Measurements from ENCODE around the gene POLR2J.
"Not testable (repeated sequence)": the region's sequence is repeated elsewhere in the genome, so short reads cannot be mapped to it uniquely, and the experiment has no call there.

Gene POLR2J

GRCh38 chr7:102496861-102497260 lies 18.1 kb upstream of the POLR2J start:
- DNase-seq (ENCODE audit: extremely low read depth in 1 of 2, low read depth in 1 of 2): not testable (repeated sequence)

GRCh38 chr7:102494473-102495149 lies 15.9 kb upstream of the POLR2J start:
- not testable (repeated sequence) for DNase-seq (ENCODE audit: extremely low read depth in 1 of 2, low read depth in 1 of 2)

- not testable (repeated sequence) for DNase-seq (ENCODE audit: extremely low read depth in 1 of 2, low read depth in 1 of 2)
Measured at GRCh38 chr7:102494026-102494425, 15.3 kb upstream of the POLR2J start.

GRCh38 chr7:102493220-102493935 lies 14.7 kb upstream of the POLR2J start:
- not testable (repeated sequence) for DNase-seq (ENCODE audit: extremely low read depth in 1 of 2, low read depth in 1 of 2)

GRCh38 chr7:102490529-102491075 lies 11.9 kb upstream of the POLR2J start:
- not testable (repeated sequence) for DNase-seq (ENCODE audit: extremely low read depth in 1 of 2, low read depth in 1 of 2)

- not testable (repeated sequence) for DNase-seq (ENCODE audit: extremely low read depth in 1 of 2, low read depth in 1 of 2)
Measured at GRCh38 chr7:102484317-102484716, 5.6 kb upstream of the POLR2J start.

- DNase-seq (ENCODE audit: extremely low read depth in 1 of 2, low read depth in 1 of 2): not testable (repeated sequence)
Measured at GRCh38 chr7:102481962-102482361, 3.2 kb upstream of the POLR2J start.

GRCh38 chr7:102479982-102480637 lies 1.4 kb upstream of the POLR2J start:
- not testable (repeated sequence) for DNase-seq (ENCODE audit: extremely low read depth in 1 of 2, low read depth in 1 of 2)

GRCh38 chr7:102479209-102479584 lies 475 bp upstream of the POLR2J start:
- not testable (repeated sequence) for DNase-seq (ENCODE audit: extremely low read depth in 1 of 2, low read depth in 1 of 2)

GRCh38 chr7:102474736-102475435 lies 3.8 kb downstream of the POLR2J start:
- not testable (repeated sequence) for DNase-seq (ENCODE audit: extremely low read depth in 1 of 2, low read depth in 1 of 2)

- not testable (repeated sequence) for DNase-seq (ENCODE audit: extremely low read depth in 1 of 2, low read depth in 1 of 2)
Measured at GRCh38 chr7:102474116-102474515, 4.6 kb downstream of the POLR2J start.

- no peak for DNase-seq (ENCODE audit: extremely low read depth in 1 of 2, low read depth in 1 of 2)
Measured at GRCh38 chr7:102473271-102473991, 5.3 kb downstream of the POLR2J start.

GRCh38 chr7:102472126-102473041 lies 6.3 kb downstream of the POLR2J start:
- DNase-seq (ENCODE audit: extremely low read depth in 1 of 2, low read depth in 1 of 2): no peak

GRCh38 chr7:102471791-102472125 lies 7.0 kb downstream of the POLR2J start:
- no peak for DNase-seq (ENCODE audit: extremely low read depth in 1 of 2, low read depth in 1 of 2)

GRCh38 chr7:102469972-102470825 lies 8.5 kb downstream of the POLR2J start:
- DNase-seq (ENCODE audit: extremely low read depth in 1 of 2, low read depth in 1 of 2): no peak

GRCh38 chr7:102469351-102469971 lies 9.3 kb downstream of the POLR2J start:
- DNase-seq (ENCODE audit: extremely low read depth in 1 of 2, low read depth in 1 of 2): no peak

- DNase-seq (ENCODE audit: extremely low read depth in 1 of 2, low read depth in 1 of 2): no peak
Measured at GRCh38 chr7:102468478-102469350, 10.0 kb downstream of the POLR2J start.
